HG02885 (cell line): ENCODE results near the gene CRYBG2.

Source experiments
- ATAC-seq: cut with Tn5 transposase; IDR thresholded peaks from one replicate; pipeline ENCODE4 v1.9.1; 2021; ENCODE audit warnings: mild to moderate bottlenecking; ENCODE audit not compliant: unreplicated experiment, poor library complexity

The CRYBG2 gene

DNA sequence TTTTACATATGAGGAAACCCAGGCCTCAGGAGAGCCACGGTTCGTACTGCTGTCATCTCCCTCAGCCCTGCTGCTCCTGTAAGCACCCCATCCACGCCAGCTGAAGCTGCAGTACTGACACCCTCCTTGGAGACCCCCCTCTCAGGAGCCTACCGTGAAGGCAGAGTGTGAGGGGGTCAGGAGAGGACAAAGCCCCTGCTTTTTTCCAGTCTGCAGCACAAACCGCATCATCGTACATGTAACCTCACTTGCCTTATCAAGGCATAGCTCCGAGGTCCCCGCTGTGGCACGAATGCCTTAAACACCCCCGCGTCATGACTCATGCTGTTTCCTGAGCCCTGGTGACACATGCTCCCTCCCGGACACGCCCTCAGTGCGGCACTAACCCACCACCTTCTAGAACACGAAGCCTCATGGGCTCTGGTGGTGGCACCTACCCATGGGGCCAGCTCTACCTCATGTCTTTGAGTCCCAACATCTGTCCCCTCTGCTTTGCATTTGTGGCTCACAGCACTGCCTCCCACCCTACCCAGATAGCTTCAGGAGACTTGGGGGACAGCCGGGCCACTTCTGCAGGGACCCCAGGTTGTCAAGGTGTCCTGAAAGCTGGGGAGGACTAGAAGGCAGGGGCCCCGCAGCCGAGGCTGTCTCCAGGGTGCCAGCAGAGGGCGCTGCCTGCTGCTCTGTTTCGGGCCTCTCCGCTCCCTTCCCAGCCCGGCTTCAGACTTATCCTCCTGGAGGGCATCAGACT is 69.2 kb downstream of the CRYBG2 start:
- ATAC-seq = peak; percentile 33

DNA sequence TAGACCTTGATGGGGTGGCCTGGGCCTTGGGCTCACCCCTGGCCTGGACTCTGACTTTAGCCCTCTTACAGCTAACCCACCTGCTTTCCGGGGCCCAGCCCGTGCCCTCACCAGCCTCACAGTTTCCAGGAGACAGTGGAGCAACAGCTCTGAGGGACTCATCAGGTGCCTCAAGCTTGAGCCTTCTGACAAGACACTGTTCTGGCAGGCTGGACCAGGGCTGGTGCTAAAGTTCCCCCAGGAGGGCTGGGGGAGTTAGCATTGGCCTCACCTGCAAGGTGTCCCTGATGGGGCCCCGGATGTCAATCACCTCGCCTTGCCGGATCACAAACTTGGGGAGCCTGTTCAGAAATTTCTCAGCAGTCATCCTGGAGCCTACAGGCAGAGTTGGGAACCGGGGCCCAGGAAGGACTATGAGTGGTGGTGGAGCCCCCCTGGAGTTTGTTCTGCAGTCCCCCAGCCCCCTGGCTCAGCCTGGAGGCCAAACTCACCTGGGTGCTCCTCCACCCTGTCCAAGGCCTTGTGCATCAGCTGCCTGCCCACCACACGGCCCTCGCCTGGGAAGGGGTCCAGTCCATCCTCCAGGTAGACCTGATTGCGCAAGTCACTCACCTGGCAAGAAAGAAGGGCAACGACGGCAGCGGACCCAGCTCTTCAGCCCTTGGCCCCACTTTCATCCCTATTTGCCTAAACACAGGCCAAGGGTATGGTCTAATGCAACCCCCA is 69.9 kb downstream of the CRYBG2 start:
- ATAC-seq = no peak

DNA sequence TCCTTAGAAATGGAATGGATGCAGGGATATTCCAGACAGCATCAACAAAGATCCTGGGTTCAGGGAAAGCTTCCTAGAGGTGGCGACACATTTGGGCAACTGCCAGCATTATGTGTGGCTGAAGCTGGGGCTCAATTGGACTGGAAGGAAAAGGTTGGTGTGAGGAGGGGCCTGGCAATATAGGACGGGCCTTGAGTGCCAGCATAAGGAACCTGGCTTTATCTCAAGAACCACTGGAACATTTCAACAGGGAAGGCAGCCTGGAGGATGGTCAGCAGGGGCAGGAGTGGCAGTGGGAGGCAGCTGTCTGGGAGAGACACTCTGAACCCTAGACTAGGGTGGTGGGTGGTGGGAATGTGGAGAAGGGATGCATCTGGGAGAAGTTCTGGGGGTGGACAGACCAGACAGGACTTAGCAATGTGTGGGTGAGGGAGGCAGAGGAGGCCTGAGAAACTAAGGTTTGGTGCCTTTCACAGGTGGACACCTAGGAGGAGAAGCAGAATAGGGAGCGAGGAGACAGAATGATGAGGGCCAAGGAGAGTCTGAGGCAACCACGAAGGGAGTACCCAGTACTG is 70.6 kb downstream of the CRYBG2 start:
- ATAC-seq = no peak

DNA sequence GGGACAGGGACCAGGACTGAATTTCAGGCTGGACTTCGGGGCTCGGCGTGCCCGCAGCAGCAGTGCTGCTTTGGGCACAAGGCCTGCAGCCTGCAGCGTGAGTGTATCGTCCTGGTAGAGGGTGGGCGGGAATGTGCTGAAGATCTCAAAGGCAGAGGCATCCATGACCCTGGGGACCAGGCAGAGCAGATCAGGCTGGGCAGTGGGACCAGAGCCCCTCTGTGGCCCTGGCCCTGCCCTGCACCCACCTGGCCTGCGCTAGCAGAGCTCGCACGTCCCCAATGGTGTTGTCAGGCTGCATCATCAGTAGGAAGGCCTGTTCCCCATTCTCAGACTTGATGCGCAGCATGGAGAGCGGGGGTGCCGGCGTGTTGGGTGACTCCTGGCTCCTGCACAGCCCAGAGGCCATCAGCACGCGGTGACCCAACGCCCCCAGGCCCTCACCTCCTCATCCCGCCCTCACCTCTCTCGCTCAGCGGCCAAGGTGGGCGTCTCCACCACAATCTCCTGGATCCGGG is 71.5 kb downstream of the CRYBG2 start:
- no peak for ATAC-seq

DNA sequence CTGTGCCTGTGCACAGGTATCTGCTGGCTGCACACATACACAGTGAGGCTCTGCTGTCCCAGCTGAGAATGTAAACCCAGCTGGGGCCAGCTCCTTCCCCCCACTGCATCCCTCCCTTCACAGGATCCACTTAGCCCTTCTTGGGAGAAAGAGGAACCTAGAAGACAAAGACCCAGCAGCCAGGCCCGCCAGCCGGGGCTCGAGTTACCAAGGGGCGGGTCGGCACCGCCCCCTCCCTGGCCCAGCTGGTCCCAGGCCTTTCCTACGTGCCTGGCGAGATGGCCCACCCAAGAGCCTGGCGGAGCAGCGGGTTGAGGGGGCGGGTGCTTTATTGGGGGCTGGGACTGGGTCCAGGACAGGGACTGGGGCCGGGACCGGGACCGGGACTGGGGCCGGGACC is 72.0 kb downstream of the CRYBG2 start:
- no peak for ATAC-seq

DNA sequence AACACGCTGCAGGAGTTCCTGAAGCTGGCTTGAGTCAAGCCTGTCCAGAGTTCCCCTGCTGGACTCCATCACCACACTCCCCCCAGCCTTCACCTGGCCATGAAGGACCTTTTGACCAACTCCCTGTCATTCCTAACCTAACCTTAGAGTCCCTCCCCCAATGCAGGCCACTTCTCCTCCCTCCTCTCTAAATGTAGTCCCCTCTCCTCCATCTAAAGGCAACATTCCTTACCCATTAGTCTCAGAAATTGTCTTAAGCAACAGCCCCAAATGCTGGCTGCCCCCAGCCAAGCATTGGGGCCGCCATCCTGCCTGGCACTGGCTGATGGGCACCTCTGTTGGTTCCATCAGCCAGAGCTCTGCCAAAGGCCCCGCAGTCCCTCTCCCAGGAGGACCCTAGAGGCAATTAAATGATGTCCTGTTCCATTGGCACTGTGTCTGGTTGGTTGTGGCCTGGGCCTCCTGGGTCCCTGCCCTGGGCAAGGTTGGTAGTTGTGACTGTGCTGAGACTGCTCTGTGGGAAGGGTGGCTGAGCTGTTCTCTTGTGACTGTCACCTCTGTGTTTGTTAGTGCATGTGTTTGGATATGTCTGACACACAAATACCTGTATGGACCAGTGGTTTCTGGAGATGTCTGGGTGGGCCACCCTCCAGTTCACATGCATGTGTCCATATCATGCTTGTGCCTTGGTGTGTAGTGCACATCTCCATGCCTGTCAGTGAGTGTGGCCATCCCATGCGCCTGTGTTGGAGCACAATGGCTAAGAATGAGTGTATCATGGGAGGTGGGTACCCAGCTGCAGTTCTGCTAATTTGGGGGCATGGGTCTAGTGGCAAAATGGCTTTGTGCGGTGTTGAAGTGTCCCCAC is 72.6 kb downstream of the CRYBG2 start:
- no peak for ATAC-seq

DNA sequence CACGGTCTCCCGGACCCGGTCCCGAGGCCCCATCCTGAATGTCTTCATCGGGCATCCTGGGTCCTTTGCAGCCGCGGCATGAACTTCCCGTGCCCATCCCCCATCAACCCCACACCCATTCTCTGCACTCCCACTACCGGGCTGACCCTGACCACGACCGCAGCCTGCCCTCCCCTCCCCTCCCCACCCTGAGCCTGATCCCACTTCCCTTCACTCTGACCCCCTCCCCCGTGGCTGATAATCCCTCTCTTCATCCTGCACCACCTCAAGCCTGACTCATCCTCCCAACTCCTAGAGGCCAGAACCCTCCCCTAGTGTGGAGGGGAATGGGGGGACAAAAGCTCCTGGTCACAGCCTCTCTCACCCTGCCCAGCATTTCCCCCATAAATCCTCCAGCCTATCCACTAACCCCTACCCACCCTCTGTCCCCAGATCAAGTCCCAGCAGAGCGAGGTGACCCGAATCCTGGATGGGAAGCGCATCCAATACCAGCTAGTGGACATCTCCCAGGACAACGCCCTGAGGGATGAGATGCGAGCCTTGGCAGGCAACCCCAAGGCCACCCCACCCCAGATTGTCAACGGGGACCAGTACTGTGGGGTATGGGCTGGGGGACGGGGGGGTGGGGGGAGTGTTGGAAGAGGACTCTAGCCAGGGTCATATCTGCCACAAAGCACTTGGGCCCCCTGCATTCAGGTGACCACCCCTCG is 73.4 kb downstream of the CRYBG2 start:
- no peak for ATAC-seq

DNA sequence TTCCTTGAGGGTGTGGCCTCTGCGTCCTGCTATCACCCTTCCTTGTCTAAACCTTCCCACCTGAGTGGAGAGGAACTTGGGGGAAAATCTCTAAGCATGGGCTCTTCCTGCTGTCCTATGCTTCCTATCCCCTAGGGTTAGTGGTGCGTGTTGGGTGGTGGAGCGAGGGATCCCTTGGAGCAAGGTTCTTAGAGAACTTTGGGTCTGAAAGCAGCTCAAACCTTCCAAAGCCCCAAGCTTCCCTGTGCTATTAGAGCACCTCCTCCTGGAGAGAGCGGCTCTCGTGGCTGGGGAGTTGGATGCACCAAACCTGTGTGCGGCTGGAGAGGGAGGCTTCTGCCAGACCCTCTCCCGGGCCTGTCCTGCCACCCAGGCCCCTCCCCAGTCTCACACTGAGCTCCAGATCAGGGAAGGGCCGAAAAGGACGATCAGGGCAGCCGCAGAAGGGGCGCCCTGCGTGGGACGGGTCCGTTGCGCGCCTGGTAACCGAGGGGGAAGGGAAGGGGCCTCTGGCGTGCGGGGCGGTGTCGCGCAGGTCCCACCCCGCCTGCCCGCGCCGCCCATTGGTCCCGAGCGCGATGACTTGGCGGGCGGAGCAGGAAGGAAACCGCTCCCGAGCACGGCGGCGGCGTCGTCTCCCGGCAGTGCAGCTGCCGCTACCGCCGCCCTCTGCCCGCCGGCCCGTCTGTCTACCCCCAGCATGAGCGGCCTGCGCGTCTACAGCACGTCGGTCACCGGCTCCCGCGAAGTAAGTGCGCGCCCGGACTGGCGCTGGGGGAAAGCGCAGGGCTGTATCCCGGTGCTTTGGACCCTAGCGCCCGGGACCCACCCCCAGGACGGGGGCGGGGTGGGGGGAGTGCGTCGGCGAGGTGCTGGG is 74.2 kb downstream of the CRYBG2 start, which contains the start of gene SH3BGRL3:
Gene SH3BGRL3, plus strand, starts transcription at position 631 of the 877 bp plus-strand sequence. Its CDS starts 70 bp downstream, at position 701.
- peak; percentile 70 for ATAC-seq

DNA sequence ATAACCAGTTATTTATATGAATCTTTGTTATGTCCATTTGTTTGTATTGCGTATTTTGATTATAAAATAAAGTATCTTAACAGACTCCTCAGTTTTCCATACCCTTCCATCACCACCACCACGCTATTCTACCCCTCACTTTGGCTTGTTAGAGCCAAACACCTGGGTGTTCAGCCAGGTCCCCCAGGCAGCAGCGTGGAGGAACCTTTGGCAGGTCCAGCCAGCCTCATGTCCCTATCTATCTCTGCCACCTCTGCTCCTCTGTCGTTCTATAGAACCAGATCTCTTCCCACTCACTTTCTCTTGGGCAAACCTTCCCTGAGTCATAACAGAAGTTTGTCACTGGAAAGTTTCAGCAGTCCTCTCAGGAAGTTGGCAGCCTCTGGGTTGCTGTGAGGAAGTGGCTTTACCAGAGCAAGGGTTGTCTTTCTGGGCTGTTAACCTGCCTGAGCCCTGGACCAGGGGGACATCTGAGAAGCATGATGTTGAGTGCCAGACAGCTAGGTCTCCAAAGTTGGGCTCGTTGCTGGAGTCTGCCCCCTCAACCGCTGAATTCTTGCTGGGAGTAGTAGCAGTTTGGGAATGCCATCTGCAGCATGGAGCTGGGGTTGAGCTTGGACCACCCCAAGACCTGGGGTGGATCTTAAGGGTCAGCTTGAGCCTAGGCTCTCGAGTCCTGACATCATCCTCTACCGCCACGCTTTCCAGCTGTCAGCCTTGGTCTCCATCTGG is 75.0 kb downstream of the CRYBG2 start:
- no peak for ATAC-seq

DNA sequence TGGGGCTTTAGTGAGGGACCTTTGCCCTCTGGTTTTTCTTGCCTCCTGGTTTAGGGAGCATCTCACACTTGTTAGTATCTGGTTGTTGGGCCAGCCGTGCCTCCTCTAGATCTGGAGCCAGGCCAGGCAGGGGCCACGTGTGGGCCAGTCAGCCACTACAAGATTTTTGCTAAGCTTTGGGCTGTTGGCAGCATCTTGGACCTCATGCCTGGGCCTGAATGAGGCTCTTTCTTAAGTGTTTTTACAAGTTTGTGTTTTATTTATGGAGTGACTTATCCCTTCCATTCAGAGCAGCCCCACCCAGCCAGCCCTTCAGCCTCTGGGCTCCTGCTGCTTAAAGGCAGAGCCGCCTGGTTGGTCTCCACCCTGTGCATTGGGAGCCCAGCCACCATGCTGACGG is 75.6 kb downstream of the CRYBG2 start:
- ATAC-seq = no peak

DNA sequence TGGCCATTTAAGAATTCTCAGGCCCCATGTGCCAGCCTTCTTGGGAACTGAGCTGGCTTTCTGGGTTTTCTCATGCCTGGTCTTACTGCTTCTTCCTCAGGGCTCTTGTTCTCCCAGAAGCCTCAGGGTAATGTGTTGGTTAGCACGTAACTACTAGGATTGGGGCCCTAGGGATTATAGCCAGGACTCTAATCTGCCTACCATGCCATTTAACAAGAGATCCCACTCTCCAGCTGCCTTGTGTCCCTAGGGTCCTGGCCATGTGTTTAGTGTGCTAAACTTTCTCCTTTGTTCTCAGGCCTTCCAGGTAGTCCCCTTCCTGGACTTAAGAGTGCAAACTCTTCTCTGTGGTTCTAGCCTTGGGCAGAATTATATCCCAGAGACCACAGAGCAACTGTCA is 76.2 kb downstream of the CRYBG2 start:
- ATAC-seq = no peak

DNA sequence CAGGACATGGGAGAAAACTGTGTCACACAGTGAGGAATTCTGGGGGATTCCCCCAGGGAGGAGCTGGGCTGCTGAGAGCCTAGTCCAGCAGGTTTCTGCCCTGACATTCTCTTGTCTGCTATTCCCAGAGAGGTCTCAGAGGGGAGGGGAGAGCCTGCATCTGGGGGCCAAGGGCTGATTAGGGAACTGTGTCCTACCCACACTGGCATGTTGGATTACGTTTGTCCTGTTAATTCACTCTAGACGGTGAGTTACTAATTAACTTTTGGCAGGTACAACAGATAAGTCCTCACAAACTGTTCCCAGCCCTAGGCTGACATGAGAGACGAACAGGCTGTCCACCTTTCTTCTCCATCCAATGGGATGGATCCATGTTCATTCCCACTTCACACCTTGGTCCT is 76.7 kb downstream of the CRYBG2 start:
- no peak for ATAC-seq

DNA sequence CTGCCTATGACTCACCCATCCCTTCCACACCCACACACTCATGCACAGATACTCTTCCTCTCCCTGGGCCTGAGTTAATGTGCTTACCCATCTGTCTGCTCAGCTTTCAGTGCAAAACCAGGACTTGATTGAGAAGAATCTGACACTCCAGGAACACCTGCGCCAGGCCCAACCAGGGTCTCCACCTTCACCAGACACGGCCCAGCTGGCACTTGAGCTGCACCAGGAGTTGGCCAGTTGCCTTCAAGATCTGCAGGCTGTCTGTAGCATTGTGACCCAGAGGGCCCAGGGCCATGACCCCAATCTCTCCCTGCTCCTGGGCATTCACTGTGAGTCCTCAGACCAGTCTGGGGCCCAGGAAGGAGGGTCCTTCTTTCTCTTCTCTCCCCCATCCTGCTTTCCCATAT is 77.5 kb downstream of the CRYBG2 start:
- no peak for ATAC-seq

DNA sequence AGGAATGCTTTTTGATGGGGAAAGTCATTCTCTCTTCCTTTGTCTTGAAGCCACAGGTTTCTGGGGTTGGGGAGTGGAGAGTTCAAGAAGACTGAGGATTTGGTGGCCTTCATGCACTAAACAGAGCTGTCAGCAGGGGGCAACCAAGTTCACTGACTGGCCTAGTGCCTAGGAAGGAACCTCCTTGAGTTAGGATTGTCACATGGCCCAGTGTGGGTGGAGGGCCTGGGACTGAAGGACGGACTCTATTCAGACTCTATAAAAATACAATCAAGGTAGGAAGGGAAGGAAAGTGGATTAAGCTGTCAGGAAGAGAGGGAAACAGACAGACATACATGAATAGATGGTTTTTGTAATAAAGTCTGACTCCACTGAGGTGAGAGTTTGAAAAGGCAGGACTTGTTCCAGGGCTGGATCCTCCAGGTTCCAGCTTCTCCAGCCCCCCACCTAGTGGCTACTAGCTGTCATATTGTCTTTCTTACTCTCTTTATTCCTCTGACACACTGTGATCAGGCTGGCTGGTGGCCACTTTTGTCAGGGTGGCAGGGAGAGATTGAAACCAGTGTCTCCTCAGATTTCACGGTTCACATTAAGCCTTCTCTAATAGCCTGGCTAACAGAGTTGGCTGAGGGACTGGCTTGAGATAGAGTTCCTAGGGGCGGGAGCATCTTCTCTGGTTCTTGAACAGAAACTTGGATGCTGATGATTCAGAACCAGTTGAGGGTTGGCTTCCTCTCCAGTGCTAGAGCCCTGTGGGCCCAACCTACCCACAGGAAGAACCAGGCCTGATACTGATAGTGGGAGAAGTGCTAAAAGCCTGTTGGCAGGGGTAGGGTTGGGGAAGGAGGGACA is 78.1 kb downstream of the CRYBG2 start:
- ATAC-seq = peak; percentile 39

DNA sequence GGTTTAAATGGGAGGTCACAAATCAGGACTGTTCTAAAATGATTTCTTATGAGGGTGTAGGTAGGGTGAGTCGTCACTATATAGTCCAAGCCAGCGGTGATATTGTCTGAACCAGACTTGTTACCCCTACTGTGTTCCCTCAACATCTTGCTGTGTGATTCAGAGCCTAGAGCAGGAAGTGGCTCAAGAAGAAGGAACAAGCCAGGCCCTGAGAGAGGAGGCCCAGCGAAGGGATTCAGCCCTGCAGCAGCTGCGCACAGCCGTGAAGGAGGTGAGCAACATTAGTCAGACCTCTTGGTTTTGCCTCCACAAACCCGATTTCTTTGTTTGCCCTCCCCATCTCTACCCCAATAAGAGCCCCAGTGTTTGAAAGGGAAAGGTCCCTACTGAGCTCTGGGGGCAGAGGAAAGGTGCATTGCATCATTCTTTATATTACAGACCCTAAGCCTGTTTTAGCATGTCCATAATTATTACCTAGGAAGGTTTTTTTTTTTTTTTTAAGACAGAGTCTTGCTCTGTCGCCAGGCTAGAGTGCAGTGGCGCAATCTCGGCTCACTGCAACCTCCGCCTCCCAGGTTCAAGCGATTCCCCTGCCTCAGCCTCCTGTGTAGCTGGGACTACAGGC is 79.0 kb downstream of the CRYBG2 start:
- no peak for ATAC-seq
